H9 (cell line): ENCODE results near the gene PCDHGA8. TPM values are rescaled to one million over a fixed set of nuclear protein-coding genes. Genes with fewer than 3 reads are reported as not detected.
"Not testable (repeated sequence)": the region's sequence is repeated elsewhere in the genome, so short reads cannot be mapped to it uniquely, and the experiment has no call there.

Source experiments
- DNase-seq: peaks from one replicate; pipeline ENCODE4 v3.0.0-alpha.2; 2017
- H2AFZ ChIP-seq: one replicate; pipeline ENCODE4 v1.6.1; 2013; ENCODE audit warnings: mild to moderate bottlenecking, low read length, control low read depth, moderate library complexity
- H2AK5ac ChIP-seq: 2 replicates; pipeline ENCODE4 v1.6.1; 2013; ENCODE audit warnings: low read length, control low read depth, mixed read lengths; ENCODE audit not compliant: insufficient read length
- H2BK120ac ChIP-seq: one replicate; pipeline ENCODE4 v1.6.1; 2013; ENCODE audit warnings: low read depth, mild to moderate bottlenecking, low read length, control low read depth, inconsistent platforms; ENCODE audit not compliant: poor library complexity, severe bottlenecking
- H2BK12ac ChIP-seq: 2 replicates; pipeline ENCODE4 v1.6.1; 2013; ENCODE audit warnings: low read length, control low read depth, mixed read lengths, low read depth; ENCODE audit not compliant: insufficient read length
- H2BK15ac ChIP-seq: 2 replicates; pipeline ENCODE4 v1.6.1; 2013; ENCODE audit warnings: low read depth, low read length, control low read depth
- H2BK20ac ChIP-seq: one replicate; pipeline ENCODE4 v1.6.1; 2013; ENCODE audit warnings: low read depth, mild to moderate bottlenecking, low read length, control low read depth, inconsistent platforms; ENCODE audit not compliant: poor library complexity, severe bottlenecking
- H2BK5ac ChIP-seq: 2 replicates; pipeline ENCODE4 v1.6.1; 2013; ENCODE audit warnings: low read length, control low read depth, mixed read lengths; ENCODE audit not compliant: insufficient read length
- H3K14ac ChIP-seq: 2 replicates; pipeline ENCODE4 v1.6.1; 2013; ENCODE audit warnings: low read length, control low read depth; ENCODE audit not compliant: insufficient read depth
- H3K18ac ChIP-seq: 2 replicates; pipeline ENCODE4 v1.6.1; 2013; ENCODE audit warnings: low read depth, mild to moderate bottlenecking, mixed read lengths, low read length, control low read depth; ENCODE audit not compliant: insufficient read length
- H3K23ac ChIP-seq: 2 replicates; pipeline ENCODE4 v1.6.1; 2013; ENCODE audit warnings: low read length, control low read depth, mixed read lengths, low read depth; ENCODE audit not compliant: insufficient read length
- H3K23me2 ChIP-seq: 2 replicates; pipeline ENCODE4 v1.6.1; 2013; ENCODE audit warnings: low read depth, mild to moderate bottlenecking, mixed read lengths, low read length, control low read depth; ENCODE audit not compliant: insufficient read length, poor library complexity, severe bottlenecking
- H3K27ac ChIP-seq: 2 replicates; pipeline ENCODE4 v1.5.1; 2013; ENCODE audit warnings: low read length, control low read depth, mixed read lengths, low read depth; ENCODE audit not compliant: insufficient read length
- H3K27me3 ChIP-seq: 2 replicates; pipeline ENCODE4 v1.6.1; 2013; ENCODE audit warnings: low read length, control low read depth, inconsistent platforms; ENCODE audit not compliant: insufficient read depth
- H3K4ac ChIP-seq: 2 replicates; pipeline ENCODE4 v1.6.1; 2013; ENCODE audit warnings: low read depth, mild to moderate bottlenecking, control low read depth, inconsistent platforms, low read length, moderate library complexity
- H3K4me1 ChIP-seq: 2 replicates; pipeline ENCODE4 v1.6.1; 2013; ENCODE audit warnings: low read length, control low read depth, inconsistent platforms; ENCODE audit not compliant: insufficient read depth
- H3K4me2 ChIP-seq: 2 replicates; pipeline ENCODE4 v1.6.1; 2013; ENCODE audit warnings: low read length, control low read depth, mixed read lengths; ENCODE audit not compliant: insufficient read length, insufficient read depth
- H3K56ac ChIP-seq: 2 replicates; pipeline ENCODE4 v1.6.1; 2013; ENCODE audit warnings: low read depth, mild to moderate bottlenecking, mixed read lengths, low read length, control low read depth; ENCODE audit not compliant: insufficient read length
- H3K79me1 ChIP-seq: 2 replicates; pipeline ENCODE4 v1.6.1; 2013; ENCODE audit warnings: low read depth, mild to moderate bottlenecking, moderate library complexity, low read length, control low read depth, inconsistent platforms; ENCODE audit not compliant: insufficient read depth, poor library complexity, severe bottlenecking
- H3K79me2 ChIP-seq: 2 replicates; pipeline ENCODE4 v1.6.1; 2013; ENCODE audit warnings: low read length, control low read depth, inconsistent platforms; ENCODE audit not compliant: insufficient read depth
- H3K9ac ChIP-seq: 2 replicates; pipeline ENCODE4 v1.6.1; 2013; ENCODE audit warnings: low read length, control low read depth, mixed read lengths; ENCODE audit not compliant: insufficient read length; ENCODE audit errors: extremely low read depth
- H3K9me3 ChIP-seq: one replicate; pipeline ENCODE4 v1.6.1; 2013; ENCODE audit warnings: low read depth, low read length, inconsistent platforms; ENCODE audit not compliant: control insufficient read depth
- H3T11ph ChIP-seq: one replicate; pipeline ENCODE4 v1.6.1; 2013; ENCODE audit warnings: mild to moderate bottlenecking, low read length, control low read depth, inconsistent platforms
- H4K20me1 ChIP-seq: one replicate; pipeline ENCODE4 v1.6.1; 2013; ENCODE audit not compliant: control insufficient read depth, insufficient read length, insufficient read depth
- H4K5ac ChIP-seq: 2 replicates; pipeline ENCODE4 v1.6.1; 2013; ENCODE audit warnings: low read depth, mild to moderate bottlenecking, mixed read lengths, low read length, control low read depth; ENCODE audit not compliant: insufficient read length
- H4K8ac ChIP-seq: replicated peaks from 2 replicates; pipeline ENCODE4 v1.6.1; 2013; ENCODE audit warnings: low read length, control low read depth, mixed read lengths, low read depth; ENCODE audit not compliant: insufficient read length
- H4K91ac ChIP-seq: 2 replicates; pipeline ENCODE4 v1.6.1; 2013; ENCODE audit warnings: low read depth, mild to moderate bottlenecking, moderate library complexity, mixed read lengths, low read length, control low read depth; ENCODE audit not compliant: insufficient read length
- H3K27ac Mint-ChIP-seq, 3 experiments: 2 replicates in 2 of 3; 3 replicates in 1 of 3; pipeline ENCODE4 v1.8.0; 2020 to 2021; ENCODE audit warnings: mixed read lengths in 3 of 3, mild to moderate bottlenecking in 1 of 3, moderate library complexity in 1 of 3
- H3K27me3 Mint-ChIP-seq: 2 replicates; pipeline ENCODE4 v1.8.0; 2021; ENCODE audit warnings: low read depth, mild to moderate bottlenecking, moderate library complexity, mixed read lengths
- H3K36me3 Mint-ChIP-seq, 3 experiments: 2 replicates in 2 of 3; 3 replicates in 1 of 3; pipeline ENCODE4 v1.8.0; 2020 to 2021; ENCODE audit warnings: low read depth in 3 of 3, mixed read lengths in 3 of 3; ENCODE audit not compliant: insufficient read depth in 1 of 3
- H3K4me1 Mint-ChIP-seq, 2 experiments: 2 replicates each; pipeline ENCODE4 v1.8.0; 2020; ENCODE audit warnings: mixed read lengths in 2 of 2
- H3K4me3 Mint-ChIP-seq, 2 experiments: 2 replicates in 1 of 2; 3 replicates in 1 of 2; pipeline ENCODE4 v1.8.0; 2020 to 2021; ENCODE audit warnings: mild to moderate bottlenecking in 2 of 2, mixed read lengths in 2 of 2, moderate library complexity in 1 of 2
- H3K9me3 Mint-ChIP-seq, 2 experiments: 2 replicates in 1 of 2; 3 replicates in 1 of 2; pipeline ENCODE4 v1.8.0; 2020; ENCODE audit warnings: mild to moderate bottlenecking in 2 of 2, mixed read lengths in 2 of 2, moderate library complexity in 1 of 2
- WGBS: extraction: QIAGEN DNeasy Blood & Tissue Kit; methylation state at CpG from one replicate; pipeline ENCODE4 v1.1.7; 2013; ENCODE audit warnings: missing lambda C conversion rate, low lambda C conversion rate, mixed read lengths; ENCODE audit not compliant: insufficient read length; ENCODE audit errors: extremely low coverage; 5-methylcytosine and 5-hydroxymethylcytosine counted together
- total RNA-seq: library from RNA; stranded (reverse); gene quantifications from 2 replicates; pipeline ENCODE4 v1.2.1, GENCODE V29; 2021
- TF ChIP-seq, protein P1 (sequence below): fragments of 200-600 bp; sonication (generic); conservative IDR thresholded peaks from 3 replicates; pipeline ENCODE4 v1.8.0; 2021; ENCODE audit warnings: antibody characterized with exemption, mild to moderate bottlenecking

The PCDHGA8 gene
- total RNA-seq, 1 experiment from 2014 or later = 0.90 TPM

DNA sequence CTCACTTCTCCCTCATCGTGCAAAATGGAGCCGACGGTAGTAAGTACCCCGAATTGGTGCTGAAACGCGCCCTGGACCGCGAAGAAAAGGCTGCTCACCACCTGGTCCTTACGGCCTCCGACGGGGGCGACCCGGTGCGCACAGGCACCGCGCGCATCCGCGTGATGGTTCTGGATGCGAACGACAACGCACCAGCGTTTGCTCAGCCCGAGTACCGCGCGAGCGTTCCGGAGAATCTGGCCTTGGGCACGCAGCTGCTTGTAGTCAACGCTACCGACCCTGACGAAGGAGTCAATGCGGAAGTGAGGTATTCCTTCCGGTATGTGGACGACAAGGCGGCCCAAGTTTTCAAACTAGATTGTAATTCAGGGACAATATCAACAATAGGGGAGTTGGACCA is 38.9 kb downstream of the PCDHGA8 start:
- H3K14ac ChIP-seq = no peak overlapping the region
- H3K27ac Mint-ChIP-seq = no peak overlapping the region
- H3K9me3 Mint-ChIP-seq = peaks cover 64 to 72% of the 10 kb centered on the region in 2 experiments
- H3K79me2 ChIP-seq = no peaks in the 10 kb centered on the region
- H2BK20ac ChIP-seq = no peak overlapping the region
- H3K9me3 ChIP-seq = peaks cover 23% of the 10 kb centered on the region
- no peaks in the 10 kb centered on the region for H4K20me1 ChIP-seq
- H3K4me1 ChIP-seq = no peaks in the 10 kb centered on the region
- H3K4ac ChIP-seq = no peak overlapping the region
- no peak for DNase-seq
- peaks cover 3% of the 10 kb centered on the region for H3K27me3 Mint-ChIP-seq
- H4K91ac ChIP-seq = no peak overlapping the region
- no peak overlapping the region for H2BK15ac ChIP-seq
- no peak overlapping the region for H3K4me2 ChIP-seq
- H3K4me1 Mint-ChIP-seq = no peaks in the 10 kb centered on the region
- no peak overlapping the region for H3T11ph ChIP-seq
- no peak overlapping the region for H2AFZ ChIP-seq
- H3K79me1 ChIP-seq = no peaks in the 10 kb centered on the region
- no peak overlapping the region for H2AK5ac ChIP-seq
- no peak overlapping the region for H2BK12ac ChIP-seq
- no peak overlapping the region for H2BK5ac ChIP-seq
- peaks cover 54 to 76% (median 57%) of the 10 kb centered on the region in 3 experiments for H3K36me3 Mint-ChIP-seq
- TF ChIP-seq, protein P1, sequence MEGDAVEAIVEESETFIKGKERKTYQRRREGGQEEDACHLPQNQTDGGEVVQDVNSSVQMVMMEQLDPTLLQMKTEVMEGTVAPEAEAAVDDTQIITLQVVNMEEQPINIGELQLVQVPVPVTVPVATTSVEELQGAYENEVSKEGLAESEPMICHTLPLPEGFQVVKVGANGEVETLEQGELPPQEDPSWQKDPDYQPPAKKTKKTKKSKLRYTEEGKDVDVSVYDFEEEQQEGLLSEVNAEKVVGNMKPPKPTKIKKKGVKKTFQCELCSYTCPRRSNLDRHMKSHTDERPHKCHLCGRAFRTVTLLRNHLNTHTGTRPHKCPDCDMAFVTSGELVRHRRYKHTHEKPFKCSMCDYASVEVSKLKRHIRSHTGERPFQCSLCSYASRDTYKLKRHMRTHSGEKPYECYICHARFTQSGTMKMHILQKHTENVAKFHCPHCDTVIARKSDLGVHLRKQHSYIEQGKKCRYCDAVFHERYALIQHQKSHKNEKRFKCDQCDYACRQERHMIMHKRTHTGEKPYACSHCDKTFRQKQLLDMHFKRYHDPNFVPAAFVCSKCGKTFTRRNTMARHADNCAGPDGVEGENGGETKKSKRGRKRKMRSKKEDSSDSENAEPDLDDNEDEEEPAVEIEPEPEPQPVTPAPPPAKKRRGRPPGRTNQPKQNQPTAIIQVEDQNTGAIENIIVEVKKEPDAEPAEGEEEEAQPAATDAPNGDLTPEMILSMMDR = no peak
- H4K8ac ChIP-seq = no peak overlapping the region
- H3K23me2 ChIP-seq = no peaks in the 10 kb centered on the region
- no peak overlapping the region for H2BK120ac ChIP-seq
- no peak overlapping the region for H4K5ac ChIP-seq
- H3K4me3 Mint-ChIP-seq = no peak overlapping the region
- no peak overlapping the region for H3K56ac ChIP-seq
- H3K9ac ChIP-seq = no peak overlapping the region
- WGBS = no CpG with 5 or more reads among the region's 37 CpGs
- no peaks in the 10 kb centered on the region for H3K27me3 ChIP-seq
- H3K18ac ChIP-seq = no peak overlapping the region
- H3K27ac ChIP-seq = no peak overlapping the region
- no peak overlapping the region for H3K23ac ChIP-seq

DNA sequence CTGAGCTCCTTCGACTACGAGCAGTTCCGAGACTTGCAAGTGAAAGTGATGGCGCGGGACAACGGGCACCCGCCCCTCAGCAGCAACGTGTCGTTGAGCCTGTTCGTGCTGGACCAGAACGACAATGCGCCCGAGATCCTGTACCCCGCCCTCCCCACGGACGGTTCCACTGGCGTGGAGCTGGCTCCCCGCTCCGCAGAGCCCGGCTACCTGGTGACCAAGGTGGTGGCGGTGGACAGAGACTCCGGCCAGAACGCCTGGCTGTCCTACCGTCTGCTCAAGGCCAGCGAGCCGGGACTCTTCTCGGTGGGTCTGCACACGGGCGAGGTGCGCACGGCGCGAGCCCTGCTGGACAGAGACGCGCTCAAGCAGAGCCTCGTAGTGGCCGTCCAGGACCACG is 39.9 kb downstream of the PCDHGA8 start:
- not testable (repeated sequence) for H3K27ac Mint-ChIP-seq, H4K8ac ChIP-seq, H3K4me1 Mint-ChIP-seq, H3K27me3 ChIP-seq, H3K23me2 ChIP-seq, H3K14ac ChIP-seq, H3K18ac ChIP-seq, H3K9ac ChIP-seq, H2BK120ac ChIP-seq, H2AK5ac ChIP-seq, H3K4ac ChIP-seq, H3K4me2 ChIP-seq, H3K4me3 Mint-ChIP-seq, H2BK15ac ChIP-seq, H2BK12ac ChIP-seq, H4K20me1 ChIP-seq, H2AFZ ChIP-seq, H4K91ac ChIP-seq, H3T11ph ChIP-seq, H3K4me1 ChIP-seq, H3K79me1 ChIP-seq, H3K27ac ChIP-seq, H2BK5ac ChIP-seq, H3K27me3 Mint-ChIP-seq, H4K5ac ChIP-seq, H3K23ac ChIP-seq, H3K79me2 ChIP-seq, H3K56ac ChIP-seq, H2BK20ac ChIP-seq, DNase-seq
- peaks cover 54 to 61% of the 10 kb centered on the region in 2 experiments for H3K9me3 Mint-ChIP-seq
- WGBS = no CpG with 5 or more reads among the region's 38 CpGs
- H3K36me3 Mint-ChIP-seq = peaks cover 46 to 65% (median 47%) of the 10 kb centered on the region in 3 experiments
- H3K9me3 ChIP-seq = peaks cover 17% of the 10 kb centered on the region
